Fibroblast of mammary gland (primary cell): Measurements from ENCODE around the gene IPO11.
"Not testable (repeated sequence)": the region's sequence is repeated elsewhere in the genome, so short reads cannot be mapped to it uniquely, and the experiment has no call there.

Experiments used
- DNase-seq: peaks from one replicate; pipeline ENCODE4 v3.0.0-alpha.2; 2010; ENCODE audit warnings: low read depth
- H3K4me3 ChIP-seq: 2 replicates; pipeline ENCODE4 v1.5.1; 2011; ENCODE audit warnings: low read depth, mild to moderate bottlenecking, low read length, moderate library complexity; ENCODE audit not compliant: control insufficient read depth
- CTCF ChIP-seq: conservative IDR thresholded peaks from 2 replicates; pipeline ENCODE4 v1.5.1; 2011; ENCODE audit warnings: low read depth, low read length, inconsistent platforms; ENCODE audit not compliant: control insufficient read depth, insufficient read depth

IPO11 gene

GRCh38 chr5:62662521-62662920 lies 250.0 kb downstream of the IPO11 start:
- no peak for TF ChIP-seq CTCF
- no peak overlapping the region for H3K4me3 ChIP-seq

GRCh38 chr5:62671479-62671878 lies 258.9 kb downstream of the IPO11 start:
- no peak for TF ChIP-seq CTCF
- no peak overlapping the region for H3K4me3 ChIP-seq
- no peak for DNase-seq

More at GRCh38 chr5:62662521-62662920, 250.0 kb downstream of the IPO11 start:
- no peak for DNase-seq

GRCh38 chr5:62676596-62676995 lies 264.0 kb downstream of the IPO11 start:
- H3K4me3 ChIP-seq, DNase-seq: not testable (repeated sequence)
